Measurements from ENCODE around the gene ATP2A2.
"Not testable (repeated sequence)": the region's sequence is repeated elsewhere in the genome, so short reads cannot be mapped to it uniquely, and the experiment has no call there.

Gene ATP2A2

DNA sequence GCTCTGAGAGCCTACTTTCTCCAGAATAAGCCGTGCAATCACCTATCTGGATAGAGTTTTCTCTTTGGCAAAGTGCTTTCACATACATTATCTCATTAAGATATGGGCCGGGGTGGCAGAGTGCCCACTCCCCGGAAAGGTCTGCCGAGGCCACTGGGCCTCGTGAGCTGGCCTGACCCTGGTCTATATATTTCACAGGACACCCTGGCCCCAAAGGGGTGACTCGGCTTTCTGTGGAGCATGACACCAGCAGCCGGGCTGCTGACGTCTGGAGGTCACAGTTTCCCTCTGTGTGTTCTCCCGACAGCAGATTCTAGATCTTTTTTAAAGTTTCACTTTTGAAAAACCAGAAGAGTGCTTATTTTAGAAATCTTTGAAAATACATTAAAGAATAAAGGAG lies 27.9 kb upstream of the ATP2A2 start:
- no peak overlapping the region for H4K8ac ChIP-seq (ENCODE audit: low read depth, low read length)
- H2AFZ ChIP-seq (ENCODE audit: insufficient read depth, low read length, poor library complexity): no peak overlapping the region
- H2BK120ac ChIP-seq (ENCODE audit: insufficient read depth, low read length, poor library complexity): no peak overlapping the region
- no peak overlapping the region for H4K91ac ChIP-seq (ENCODE audit: low read depth, low read length)
- no peak overlapping the region for H3K23ac ChIP-seq (ENCODE audit: low read length)
- no CpG with 5 or more reads among the region's 9 CpGs for WGBS (ENCODE audit: extremely low coverage, insufficient coverage, insufficient read length)
- H3K79me2 ChIP-seq (ENCODE audit: control insufficient read depth, insufficient read depth, low read length, poor library complexity): no peaks in the 10 kb centered on the region
- H3K4me2 ChIP-seq (ENCODE audit: low read length): no peak overlapping the region
- H3K9me3 ChIP-seq (ENCODE audit: insufficient read depth, low read depth, low read length): no peaks in the 10 kb centered on the region
- no peaks in the 10 kb centered on the region for H3K36me3 ChIP-seq (ENCODE audit: control insufficient read depth in 1 of 2, insufficient read depth in 2 of 2, low read length in 2 of 2)
- no peaks in the 10 kb centered on the region for H3K27me3 ChIP-seq (ENCODE audit: insufficient read depth, low read length)
- H3K14ac ChIP-seq (ENCODE audit: low read length): no peak overlapping the region
- DNase-seq: peak in 1 of 2 donors; percentile 21
- H3K27ac ChIP-seq (ENCODE audit: low read depth, low read length): no peak overlapping the region
- H3K18ac ChIP-seq (ENCODE audit: low read length): no peak overlapping the region
- no peak overlapping the region for H2BK12ac ChIP-seq (ENCODE audit: low read length)
- H4K12ac ChIP-seq (ENCODE audit: low read depth, low read length): no peak overlapping the region
- H3K4me1 ChIP-seq (ENCODE audit: control insufficient read depth in 1 of 2, insufficient read depth in 2 of 2, low read length in 2 of 2): peaks cover 0 to 3% of the 10 kb centered on the region in 2 experiments
- no peak overlapping the region for H2AK5ac ChIP-seq (ENCODE audit: low read length)
- no peak overlapping the region for H2BK5ac ChIP-seq (ENCODE audit: low read depth, low read length, poor library complexity)
- H3K9ac ChIP-seq (ENCODE audit: low read length): no peak overlapping the region
- H3K4ac ChIP-seq (ENCODE audit: low read depth, low read length): no peak overlapping the region
- no peak overlapping the region for H3K4me3 ChIP-seq (ENCODE audit: low read depth, low read length)
- H3K79me1 ChIP-seq (ENCODE audit: low read length): no peaks in the 10 kb centered on the region

DNA sequence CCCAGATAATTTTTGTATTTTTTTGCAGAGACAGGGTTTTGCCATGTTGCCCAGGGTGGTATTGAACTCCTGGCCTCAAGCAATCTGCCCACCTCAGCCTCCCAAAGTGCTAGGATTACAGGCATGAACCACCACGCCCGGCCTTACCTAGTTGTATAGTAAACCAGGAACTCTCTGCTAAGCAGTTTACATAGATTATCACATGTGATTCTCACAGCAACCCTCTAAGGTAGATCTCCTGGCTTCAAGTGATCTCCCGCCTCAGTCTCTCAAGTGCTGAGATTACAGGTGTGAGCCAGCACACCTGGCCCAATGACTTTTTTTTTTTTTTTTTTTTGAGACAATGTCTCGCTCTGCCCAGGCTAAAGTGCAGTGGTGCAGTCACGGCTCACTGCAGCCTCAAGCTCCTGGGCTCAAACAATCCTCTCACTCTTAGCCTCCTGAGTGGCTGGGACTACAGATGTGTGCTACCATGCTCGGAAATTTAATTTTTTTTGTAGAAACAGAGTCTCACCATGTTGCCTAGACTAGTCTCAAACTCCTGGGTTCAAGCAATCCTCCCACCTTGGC lies 26.0 kb upstream of the ATP2A2 start:
- no peaks in the 10 kb centered on the region for H3K36me3 ChIP-seq (ENCODE audit: control insufficient read depth in 1 of 2, insufficient read depth in 2 of 2, low read length in 2 of 2)
- no peak overlapping the region for H2AFZ ChIP-seq (ENCODE audit: insufficient read depth, low read length, poor library complexity)
- no peak overlapping the region for H2BK12ac ChIP-seq (ENCODE audit: low read length)
- no peak overlapping the region for H2BK120ac ChIP-seq (ENCODE audit: insufficient read depth, low read length, poor library complexity)
- no peaks in the 10 kb centered on the region for H3K27me3 ChIP-seq (ENCODE audit: insufficient read depth, low read length)
- no peak overlapping the region for H3K4me3 ChIP-seq (ENCODE audit: low read depth, low read length)
- no peak overlapping the region for H3K4ac ChIP-seq (ENCODE audit: low read depth, low read length)
- no peaks in the 10 kb centered on the region for H3K79me1 ChIP-seq (ENCODE audit: low read length)
- WGBS (ENCODE audit: extremely low coverage, insufficient coverage, insufficient read length): no CpG with 5 or more reads among the region's 6 CpGs
- no peaks in the 10 kb centered on the region for H3K9me3 ChIP-seq (ENCODE audit: insufficient read depth, low read depth, low read length)
- no peak overlapping the region for H3K18ac ChIP-seq (ENCODE audit: low read length)
- H3K14ac ChIP-seq (ENCODE audit: low read length): no peak overlapping the region
- H3K4me1 ChIP-seq (ENCODE audit: control insufficient read depth in 1 of 2, insufficient read depth in 2 of 2, low read length in 2 of 2): peaks cover 0 to 3% of the 10 kb centered on the region in 2 experiments
- H2AK5ac ChIP-seq (ENCODE audit: low read length): no peak overlapping the region
- no peak overlapping the region for H3K23ac ChIP-seq (ENCODE audit: low read length)
- H2BK5ac ChIP-seq (ENCODE audit: low read depth, low read length, poor library complexity): no peak overlapping the region
- no peak for DNase-seq
- no peak overlapping the region for H3K9ac ChIP-seq (ENCODE audit: low read length)
- H4K12ac ChIP-seq (ENCODE audit: low read depth, low read length): no peak overlapping the region
- no peak overlapping the region for H4K8ac ChIP-seq (ENCODE audit: low read depth, low read length)
- no peak overlapping the region for H3K27ac ChIP-seq (ENCODE audit: low read depth, low read length)
- no peak overlapping the region for H3K4me2 ChIP-seq (ENCODE audit: low read length)
- H4K91ac ChIP-seq (ENCODE audit: low read depth, low read length): no peak overlapping the region
- no peaks in the 10 kb centered on the region for H3K79me2 ChIP-seq (ENCODE audit: control insufficient read depth, insufficient read depth, low read length, poor library complexity)

DNA sequence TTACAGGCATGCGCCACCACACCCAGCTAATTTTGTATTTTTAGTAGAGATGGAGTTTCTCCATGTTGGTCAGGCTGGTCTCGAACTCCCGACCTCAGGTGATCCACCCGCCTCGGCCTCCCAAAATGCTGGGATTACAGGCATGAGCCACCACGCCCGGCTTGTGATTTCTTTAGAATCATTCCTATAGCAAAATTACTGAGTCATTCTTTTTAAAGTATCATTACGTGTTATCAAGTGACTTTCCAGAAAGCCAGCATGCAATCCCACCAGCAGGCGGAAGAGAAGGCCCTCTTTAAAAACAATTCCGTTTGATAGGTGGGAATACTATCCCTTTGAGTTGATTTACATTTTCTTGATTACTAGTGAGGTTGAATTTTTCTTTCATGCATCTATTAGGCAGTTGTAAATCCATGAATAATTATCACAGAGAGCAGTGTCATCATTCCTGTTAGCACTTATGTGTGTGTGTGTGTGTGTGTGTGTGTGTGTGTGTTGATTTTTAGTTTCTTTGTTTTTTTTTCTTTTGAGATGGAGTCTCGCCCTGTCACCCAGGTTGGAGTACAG lies 25.1 kb upstream of the ATP2A2 start:
- H4K8ac ChIP-seq (ENCODE audit: low read depth, low read length); H3K9me3 ChIP-seq (ENCODE audit: insufficient read depth, low read depth, low read length); H3K23ac ChIP-seq (ENCODE audit: low read length); H3K4me1 ChIP-seq (ENCODE audit: control insufficient read depth in 1 of 2, insufficient read depth in 2 of 2, low read length in 2 of 2); H3K79me1 ChIP-seq (ENCODE audit: low read length); H3K4me3 ChIP-seq (ENCODE audit: low read depth, low read length); H3K27me3 ChIP-seq (ENCODE audit: insufficient read depth, low read length); H2AFZ ChIP-seq (ENCODE audit: insufficient read depth, low read length, poor library complexity); H2AK5ac ChIP-seq (ENCODE audit: low read length); H2BK12ac ChIP-seq (ENCODE audit: low read length); H2BK120ac ChIP-seq (ENCODE audit: insufficient read depth, low read length, poor library complexity); H2BK5ac ChIP-seq (ENCODE audit: low read depth, low read length, poor library complexity); H3K18ac ChIP-seq (ENCODE audit: low read length); H3K9ac ChIP-seq (ENCODE audit: low read length); H3K36me3 ChIP-seq (ENCODE audit: control insufficient read depth in 1 of 2, insufficient read depth in 2 of 2, low read length in 2 of 2); H4K12ac ChIP-seq (ENCODE audit: low read depth, low read length); H3K14ac ChIP-seq (ENCODE audit: low read length); H3K4me2 ChIP-seq (ENCODE audit: low read length); DNase-seq; H3K27ac ChIP-seq (ENCODE audit: low read depth, low read length); H3K79me2 ChIP-seq (ENCODE audit: control insufficient read depth, insufficient read depth, low read length, poor library complexity); H4K91ac ChIP-seq (ENCODE audit: low read depth, low read length); H3K4ac ChIP-seq (ENCODE audit: low read depth, low read length): not testable (repeated sequence)
- no CpG with 5 or more reads among the region's 11 CpGs for WGBS (ENCODE audit: extremely low coverage, insufficient coverage, insufficient read length)

- H3K36me3 ChIP-seq (ENCODE audit: control insufficient read depth in 1 of 2, insufficient read depth in 2 of 2, low read length in 2 of 2): no peaks in the 10 kb centered on the region
- H3K9me3 ChIP-seq (ENCODE audit: insufficient read depth, low read depth, low read length): no peaks in the 10 kb centered on the region
- H2BK5ac ChIP-seq (ENCODE audit: low read depth, low read length, poor library complexity): no peak overlapping the region
- no peak overlapping the region for H2BK12ac ChIP-seq (ENCODE audit: low read length)
- WGBS (ENCODE audit: extremely low coverage, insufficient coverage, insufficient read length): no CpG with 5 or more reads among the region's 12 CpGs
- H3K4ac ChIP-seq (ENCODE audit: low read depth, low read length): no peak overlapping the region
- DNase-seq: peak; percentile 29 to 51
- H2AFZ ChIP-seq (ENCODE audit: insufficient read depth, low read length, poor library complexity): no peak overlapping the region
- no peaks in the 10 kb centered on the region for H3K79me2 ChIP-seq (ENCODE audit: control insufficient read depth, insufficient read depth, low read length, poor library complexity)
- H4K8ac ChIP-seq (ENCODE audit: low read depth, low read length): no peak overlapping the region
- no peak overlapping the region for H3K27ac ChIP-seq (ENCODE audit: low read depth, low read length)
- H2BK120ac ChIP-seq (ENCODE audit: insufficient read depth, low read length, poor library complexity): no peak overlapping the region
- no peaks in the 10 kb centered on the region for H3K79me1 ChIP-seq (ENCODE audit: low read length)
- no peak overlapping the region for H3K18ac ChIP-seq (ENCODE audit: low read length)
- H3K4me1 ChIP-seq (ENCODE audit: control insufficient read depth in 1 of 2, insufficient read depth in 2 of 2, low read length in 2 of 2): peaks cover 0 to 3% of the 10 kb centered on the region in 2 experiments
- no peak overlapping the region for H4K12ac ChIP-seq (ENCODE audit: low read depth, low read length)
- no peak overlapping the region for H3K4me3 ChIP-seq (ENCODE audit: low read depth, low read length)
- H4K91ac ChIP-seq (ENCODE audit: low read depth, low read length): no peak overlapping the region
- H3K9ac ChIP-seq (ENCODE audit: low read length): no peak overlapping the region
- no peak overlapping the region for H3K14ac ChIP-seq (ENCODE audit: low read length)
- no peak overlapping the region for H3K23ac ChIP-seq (ENCODE audit: low read length)
- no peak overlapping the region for H3K4me2 ChIP-seq (ENCODE audit: low read length)
- no peaks in the 10 kb centered on the region for H3K27me3 ChIP-seq (ENCODE audit: insufficient read depth, low read length)
- no peak overlapping the region for H2AK5ac ChIP-seq (ENCODE audit: low read length)
Measured at GRCh38 chr12:110256780-110257431, 24.1 kb upstream of the ATP2A2 start.

Measured in trophoblast cell (in vitro differentiated cells and primary cell).